Measurements from ENCODE around the gene KLF12. TPM values are rescaled to one million over a fixed set of nuclear protein-coding genes. Genes with fewer than 3 reads are reported as not detected.

KLF12 gene
- total RNA-seq, 1 experiment from 2014 or later, result 9.7 TPM

DNA sequence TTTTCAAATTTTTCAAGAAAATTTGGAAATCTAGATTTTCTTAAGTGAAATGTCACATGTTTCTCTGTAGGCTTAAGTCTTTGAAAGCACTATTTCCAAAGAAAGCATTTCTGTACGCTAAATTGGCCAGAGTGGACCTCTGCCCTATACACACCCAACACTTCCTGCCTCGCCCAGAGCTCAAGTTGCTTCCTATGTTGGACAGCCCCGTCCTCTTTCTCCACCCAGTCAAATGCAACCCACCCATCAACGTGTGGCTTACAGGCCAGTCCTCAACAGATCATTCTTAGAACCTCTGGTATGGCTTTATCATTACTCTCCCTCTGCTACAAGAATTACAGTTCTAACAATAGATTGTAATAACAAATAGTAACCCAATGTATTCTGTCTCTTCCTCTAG, 24.2 kb downstream of the KLF12 start:
- no peak overlapping the region for H2BK20ac ChIP-seq (ENCODE audit: low read depth, low read length, poor library complexity, severe bottlenecking)
- no peak for DNase-seq
- H4K20me1 ChIP-seq (ENCODE audit: control insufficient read depth, insufficient read depth, insufficient read length), result no peaks in the 10 kb centered on the region
- no peaks in the 10 kb centered on the region for H3K9me3 ChIP-seq (ENCODE audit: control insufficient read depth, low read depth, low read length)
- no peaks in the 10 kb centered on the region; a peak in 1 of 5 replicates for H3K9me3 Mint-ChIP-seq
- no peak overlapping the region for H3K9ac ChIP-seq (ENCODE audit: extremely low read depth, insufficient read length, low read length)
- no peak overlapping the region for H4K8ac ChIP-seq (replicated peaks; ENCODE audit: insufficient read length, low read depth, low read length)
- H3K27ac Mint-ChIP-seq, result no peak overlapping the region
- H3T11ph ChIP-seq (ENCODE audit: low read length), result no peak overlapping the region
- no peak overlapping the region for H2AFZ ChIP-seq (ENCODE audit: low read length)
- H2BK120ac ChIP-seq (ENCODE audit: low read depth, low read length, poor library complexity, severe bottlenecking), result no peak overlapping the region
- peaks cover 0 to 11% (median 5%) of the 10 kb centered on the region in 3 experiments; a peak in 4 of 7 replicates for H3K36me3 Mint-ChIP-seq (ENCODE audit: insufficient read depth in 1 of 3, low read depth in 3 of 3)
- H3K4me2 ChIP-seq (ENCODE audit: insufficient read depth, insufficient read length, low read length), result no peak overlapping the region
- H3K4me1 Mint-ChIP-seq, result peaks cover 6 to 12% of the 10 kb centered on the region in 2 experiments
- H3K18ac ChIP-seq (ENCODE audit: insufficient read length, low read depth, low read length), result no peak overlapping the region
- H3K4me3 Mint-ChIP-seq, result no peak overlapping the region
- no peaks in the 10 kb centered on the region for H3K27me3 ChIP-seq (ENCODE audit: insufficient read depth, low read length)
- no peak overlapping the region for H4K91ac ChIP-seq (ENCODE audit: insufficient read length, low read depth, low read length)
- no peaks in the 10 kb centered on the region; the same call in 1 of the 2 replicates for H3K79me2 ChIP-seq (ENCODE audit: insufficient read depth, low read length)
- no peaks in the 10 kb centered on the region for H3K23me2 ChIP-seq (ENCODE audit: insufficient read length, low read depth, low read length, poor library complexity, severe bottlenecking)
- H4K5ac ChIP-seq (ENCODE audit: insufficient read length, low read depth, low read length), result no peak overlapping the region
- no peak overlapping the region for H3K56ac ChIP-seq (ENCODE audit: insufficient read length, low read depth, low read length)
- TF ChIP-seq, protein P1, sequence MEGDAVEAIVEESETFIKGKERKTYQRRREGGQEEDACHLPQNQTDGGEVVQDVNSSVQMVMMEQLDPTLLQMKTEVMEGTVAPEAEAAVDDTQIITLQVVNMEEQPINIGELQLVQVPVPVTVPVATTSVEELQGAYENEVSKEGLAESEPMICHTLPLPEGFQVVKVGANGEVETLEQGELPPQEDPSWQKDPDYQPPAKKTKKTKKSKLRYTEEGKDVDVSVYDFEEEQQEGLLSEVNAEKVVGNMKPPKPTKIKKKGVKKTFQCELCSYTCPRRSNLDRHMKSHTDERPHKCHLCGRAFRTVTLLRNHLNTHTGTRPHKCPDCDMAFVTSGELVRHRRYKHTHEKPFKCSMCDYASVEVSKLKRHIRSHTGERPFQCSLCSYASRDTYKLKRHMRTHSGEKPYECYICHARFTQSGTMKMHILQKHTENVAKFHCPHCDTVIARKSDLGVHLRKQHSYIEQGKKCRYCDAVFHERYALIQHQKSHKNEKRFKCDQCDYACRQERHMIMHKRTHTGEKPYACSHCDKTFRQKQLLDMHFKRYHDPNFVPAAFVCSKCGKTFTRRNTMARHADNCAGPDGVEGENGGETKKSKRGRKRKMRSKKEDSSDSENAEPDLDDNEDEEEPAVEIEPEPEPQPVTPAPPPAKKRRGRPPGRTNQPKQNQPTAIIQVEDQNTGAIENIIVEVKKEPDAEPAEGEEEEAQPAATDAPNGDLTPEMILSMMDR (conservative IDR thresholded peaks at IDR 0.05), result no peak
- H2BK12ac ChIP-seq (ENCODE audit: insufficient read length, low read depth, low read length), result no peak overlapping the region
- no peak overlapping the region for H2BK15ac ChIP-seq (ENCODE audit: low read depth, low read length)
- no CpG with 5 or more reads among the region's 4 CpGs for WGBS (ENCODE audit: extremely low coverage, insufficient read length, low lambda C conversion rate)
- H3K23ac ChIP-seq (ENCODE audit: insufficient read length, low read depth, low read length), result no peak overlapping the region
- H3K4me1 ChIP-seq (ENCODE audit: insufficient read depth, low read length), result no peaks in the 10 kb centered on the region; the same call in 1 of the 2 replicates
- H3K14ac ChIP-seq (ENCODE audit: insufficient read depth, low read length), result no peak overlapping the region
- H3K27me3 Mint-ChIP-seq (ENCODE audit: low read depth), result no peaks in the 10 kb centered on the region
- H3K27ac ChIP-seq (ENCODE audit: insufficient read length, low read depth, low read length), result no peak overlapping the region
- no peak overlapping the region for H3K4ac ChIP-seq (ENCODE audit: low read depth, low read length)
- H3K79me1 ChIP-seq (ENCODE audit: insufficient read depth, low read depth, low read length, poor library complexity, severe bottlenecking), result no peaks in the 10 kb centered on the region
- no peak overlapping the region for H2BK5ac ChIP-seq (ENCODE audit: insufficient read length, low read length)
- no peak overlapping the region for H2AK5ac ChIP-seq (ENCODE audit: insufficient read length, low read length)

Data from H9 (cell line).